Melanocyte of skin (primary cell): ENCODE data around the gene HCN4. TPM values are rescaled to one million over a fixed set of nuclear protein-coding genes. Genes with fewer than 3 reads are reported as not detected.

Source experiments
- total RNA-seq, 2 donors: library from RNA; depleted of rRNA; stranded (reverse); fragments of >200 nt; gene quantifications; 2 replicates each; pipeline ENCODE4 v1.2.3, GENCODE V29; 2012

HCN4 gene
- total RNA-seq: not detected

GRCh38 chr15:73368301-73369136 is at the start of gene HCN4:
TSS of gene HCN4 (minus strand) at chr15:73368958. CDS start at chr15:73368270, 688 bp downstream.

Other genes with a start within 250 kb of the HCN4 start
- not detected for gene REC114, start 74.2 kb upstream of the HCN4 start, total RNA-seq